GM13976 (cell line): ENCODE results near the gene PIP5KL1.
"Not testable (repeated sequence)": the region's sequence is repeated elsewhere in the genome, so short reads cannot be mapped to it uniquely, and the experiment has no call there.

ENCODE experiments used
- DNase-seq: peaks from one replicate; pipeline ENCODE4 v3.0.0; 2012; ENCODE audit warnings: low spot score
- in situ Hi-C: fragments of 300-500 bp; cut with MboI; formaldehyde crosslinking; loops from one replicate; pipeline ENCODE4 v1.12.0; 2022; ENCODE audit warnings: low sequenced_read_pairs, mixed read lengths, inconsistent platforms; ENCODE audit not compliant: unreplicated experiment
- TF ChIP-seq, protein P1 (sequence below): IDR thresholded peaks from 2 replicates; pipeline ENCODE4 v1.5.1; 2012; ENCODE audit warnings: borderline replicate concordance, mild to moderate bottlenecking; ENCODE audit not compliant: insufficient read depth; ENCODE audit errors: extremely low read depth, missing control alignments, control extremely low read depth

PIP5KL1 gene

DNA sequence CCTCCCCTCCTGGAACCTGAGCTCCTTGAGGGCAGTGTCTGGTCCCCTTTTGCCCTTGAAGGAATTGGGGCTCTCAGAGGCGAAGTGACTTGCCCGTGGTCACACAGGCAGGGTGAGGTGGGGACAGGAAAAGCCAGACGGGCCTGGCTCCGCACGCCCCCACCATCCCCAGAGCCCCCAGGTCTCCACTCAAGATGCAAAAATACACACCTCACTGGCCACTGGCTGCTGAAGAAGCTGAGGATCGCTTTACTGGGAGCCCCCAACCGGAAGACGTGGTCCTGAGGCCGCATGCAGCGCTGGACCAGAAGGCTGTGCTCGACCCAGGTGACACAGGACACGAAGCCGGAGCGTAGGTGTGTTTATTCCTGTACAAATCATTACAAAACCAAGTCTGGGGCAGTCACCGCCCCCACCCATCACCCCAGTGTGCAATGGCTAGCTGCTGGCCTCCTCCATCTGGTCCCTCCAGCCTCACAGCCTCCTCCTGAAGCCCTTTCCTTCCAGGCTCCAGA, 45.5 kb downstream of the PIP5KL1 start:
- no peak for DNase-seq
- in situ Hi-C loops, result no loop called here
- TF ChIP-seq, protein P1, sequence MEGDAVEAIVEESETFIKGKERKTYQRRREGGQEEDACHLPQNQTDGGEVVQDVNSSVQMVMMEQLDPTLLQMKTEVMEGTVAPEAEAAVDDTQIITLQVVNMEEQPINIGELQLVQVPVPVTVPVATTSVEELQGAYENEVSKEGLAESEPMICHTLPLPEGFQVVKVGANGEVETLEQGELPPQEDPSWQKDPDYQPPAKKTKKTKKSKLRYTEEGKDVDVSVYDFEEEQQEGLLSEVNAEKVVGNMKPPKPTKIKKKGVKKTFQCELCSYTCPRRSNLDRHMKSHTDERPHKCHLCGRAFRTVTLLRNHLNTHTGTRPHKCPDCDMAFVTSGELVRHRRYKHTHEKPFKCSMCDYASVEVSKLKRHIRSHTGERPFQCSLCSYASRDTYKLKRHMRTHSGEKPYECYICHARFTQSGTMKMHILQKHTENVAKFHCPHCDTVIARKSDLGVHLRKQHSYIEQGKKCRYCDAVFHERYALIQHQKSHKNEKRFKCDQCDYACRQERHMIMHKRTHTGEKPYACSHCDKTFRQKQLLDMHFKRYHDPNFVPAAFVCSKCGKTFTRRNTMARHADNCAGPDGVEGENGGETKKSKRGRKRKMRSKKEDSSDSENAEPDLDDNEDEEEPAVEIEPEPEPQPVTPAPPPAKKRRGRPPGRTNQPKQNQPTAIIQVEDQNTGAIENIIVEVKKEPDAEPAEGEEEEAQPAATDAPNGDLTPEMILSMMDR, result no peak

DNA sequence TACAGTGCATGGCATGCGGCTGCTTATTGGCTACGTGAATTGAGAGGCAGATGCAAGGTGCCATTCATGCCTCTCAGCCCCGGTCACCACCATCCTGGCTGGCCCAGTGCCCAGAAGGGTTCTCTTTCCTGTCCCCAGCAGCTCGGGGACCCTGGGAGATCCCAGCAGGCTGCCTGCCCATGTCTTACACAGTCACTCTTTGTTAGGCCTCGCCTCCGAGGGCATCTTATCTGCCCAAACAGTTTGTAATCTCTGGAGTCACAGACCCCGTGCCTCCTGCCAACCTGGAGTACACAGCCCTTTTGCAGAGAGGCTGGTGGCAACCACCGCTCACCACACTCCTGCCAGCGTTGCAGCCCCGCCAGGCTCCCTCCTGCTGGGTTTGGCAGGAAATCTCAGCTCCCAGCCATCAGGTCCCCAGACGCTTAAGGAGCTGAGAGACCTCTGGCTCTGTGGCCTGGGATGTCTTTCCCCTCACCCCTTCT, 46.1 kb downstream of the PIP5KL1 start:
- TF ChIP-seq, protein P1, result no peak
- in situ Hi-C loops, result no loop called here
- DNase-seq, result no peak

DNA sequence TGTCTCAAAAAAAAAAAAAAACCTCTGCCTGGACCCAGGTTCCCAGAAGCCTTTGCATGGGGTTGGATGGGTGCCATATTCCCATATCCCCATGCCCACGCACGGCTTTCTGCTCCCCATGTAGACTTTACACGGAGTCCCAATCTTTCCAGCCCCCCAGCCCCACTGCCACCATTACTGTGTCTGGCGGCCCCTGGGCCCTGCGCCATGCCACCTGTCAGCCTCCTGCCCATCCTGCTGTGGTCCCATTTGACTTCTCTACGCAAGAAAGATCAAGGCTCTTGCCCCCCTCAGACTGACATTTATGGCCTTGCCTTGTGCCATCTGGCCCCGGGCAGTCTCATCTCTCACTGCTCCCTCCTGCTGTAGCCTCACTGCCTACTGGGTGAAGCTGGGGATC, 46.6 kb downstream of the PIP5KL1 start:
- in situ Hi-C loops, result no loop called here

DNA sequence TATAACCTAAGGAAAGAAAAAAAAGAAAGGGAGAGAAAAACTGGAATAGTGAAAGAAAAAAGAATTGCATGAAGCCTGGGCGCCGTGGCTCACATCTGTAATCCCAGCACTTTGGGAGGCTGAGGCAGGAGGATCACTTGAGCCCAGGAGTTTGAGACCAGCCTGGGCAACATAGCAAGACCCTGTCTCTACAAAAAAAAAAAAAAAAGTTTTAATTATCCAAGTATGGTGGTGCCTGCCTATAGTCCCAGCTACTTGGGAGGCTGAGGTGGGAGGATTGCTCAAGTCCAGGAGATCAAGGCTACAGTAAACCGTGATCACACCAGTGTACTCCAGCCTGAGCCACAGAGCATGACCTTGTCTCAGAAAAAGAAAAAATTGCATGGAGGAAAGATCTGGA, 48.9 kb downstream of the PIP5KL1 start:
- DNase-seq, result not testable (repeated sequence)

More for the DNA sequence above, 46.6 kb downstream of the PIP5KL1 start:
- TF ChIP-seq, protein P1, result no peak
- DNase-seq, result no peak

DNA sequence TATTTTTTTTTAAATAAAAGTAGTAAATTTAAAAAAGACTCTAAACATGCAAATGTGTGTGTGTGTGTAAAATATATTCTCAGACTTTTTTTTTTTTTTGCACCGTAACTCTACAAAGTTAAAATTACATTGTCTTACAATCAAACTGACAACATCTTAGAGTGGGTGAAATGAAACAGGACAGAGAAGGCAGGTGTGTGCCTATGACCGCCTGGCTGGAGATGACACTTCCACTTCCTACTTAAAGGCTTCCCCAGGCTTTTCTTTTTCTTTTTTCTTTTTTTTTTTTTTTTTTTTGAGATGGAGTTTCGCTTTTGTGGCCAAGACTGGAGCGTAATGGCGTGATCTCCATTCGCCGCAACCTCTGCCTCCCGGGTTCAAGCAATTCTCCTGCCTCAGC, 50.4 kb downstream of the PIP5KL1 start:
- in situ Hi-C loops, result no loop called here
- no peak for DNase-seq
- TF ChIP-seq, protein P1, result no peak

More for the DNA sequence above, 48.9 kb downstream of the PIP5KL1 start:
- in situ Hi-C loops, result not testable (repeated sequence)

DNA sequence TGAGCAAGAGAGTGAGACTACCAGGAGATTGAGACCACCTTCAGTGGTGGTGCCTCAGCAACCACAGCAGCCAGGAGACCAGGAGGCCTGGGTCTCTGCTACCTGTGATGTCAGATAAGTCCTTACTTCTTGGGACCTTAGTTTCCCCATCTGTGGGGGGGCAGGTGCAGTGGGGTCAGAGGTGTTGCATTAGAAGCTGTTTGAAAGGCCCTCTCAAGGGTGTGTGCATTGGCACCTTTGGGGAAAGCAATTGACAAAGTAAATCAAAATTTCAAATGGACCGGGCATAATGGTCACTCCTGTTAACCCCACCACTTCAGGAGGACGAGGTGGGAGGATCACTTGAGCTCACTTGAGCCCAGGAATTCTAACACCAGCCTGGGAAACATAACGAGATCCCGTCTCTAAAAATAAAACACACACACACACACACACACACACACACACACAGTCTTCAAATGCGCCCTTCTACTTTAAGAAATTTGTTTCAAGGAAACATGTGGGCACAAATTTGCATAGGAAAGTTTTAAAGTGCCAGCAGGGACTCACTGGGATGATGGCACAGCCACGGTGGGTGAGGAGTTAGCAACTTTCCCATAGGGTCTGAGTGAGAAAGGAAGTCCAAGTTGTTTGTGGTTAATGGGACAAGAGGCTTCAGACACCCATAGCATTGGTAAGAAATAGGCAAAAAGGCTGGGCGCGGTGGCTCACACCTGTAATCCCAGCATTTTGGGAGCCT, 51.8 kb downstream of the PIP5KL1 start:
- in situ Hi-C loops, result no loop called here
- DNase-seq, result no peak
- TF ChIP-seq, protein P1, result no peak

DNA sequence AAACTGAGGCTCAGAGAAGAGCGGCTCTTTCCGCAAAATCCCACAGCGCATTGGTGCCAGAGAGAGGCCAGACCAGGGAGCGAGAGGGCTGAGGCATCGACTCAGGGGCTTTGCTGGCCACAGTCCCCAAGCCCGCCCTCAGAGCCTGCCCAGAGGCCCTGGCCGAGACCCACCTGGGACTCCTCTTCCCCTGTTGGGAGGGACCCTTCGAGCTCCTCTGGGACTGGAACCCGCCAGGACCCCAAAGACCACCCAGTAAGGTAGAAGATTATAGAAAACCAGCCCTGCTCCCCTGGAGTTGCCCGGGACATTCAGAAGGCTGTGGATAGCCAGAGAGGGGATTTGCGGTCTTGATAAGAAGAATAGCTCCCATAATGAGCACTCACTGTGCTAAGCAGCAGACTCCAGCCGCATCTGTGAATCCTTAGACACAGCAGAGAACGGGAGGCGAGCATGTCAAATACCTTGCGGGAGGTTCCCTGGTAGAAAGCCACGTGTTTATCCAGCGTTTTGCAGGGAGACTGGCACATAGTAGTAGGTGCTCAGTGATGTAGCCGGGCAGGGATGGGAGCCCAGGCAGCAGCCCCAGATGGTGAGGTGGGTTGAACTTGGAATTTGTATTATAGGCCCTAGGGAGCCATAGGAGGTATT, 52.5 kb downstream of the PIP5KL1 start:
- no peak for DNase-seq
- TF ChIP-seq, protein P1, result no peak
- in situ Hi-C loops, result no loop called here
